D721Med (cell line): ENCODE results near the gene NAP1L1.

Experiments used
- DNase-seq: peaks from one replicate; pipeline ENCODE4 v3.0.0; 2011; ENCODE audit warnings: low spot score; ENCODE audit not compliant: insufficient read length
- FAIRE-seq: peaks from 2 replicates; lab custom pipeline; 2011; peaks lifted over from hg19 to GRCh38; lab: Jason Lieb, UNC
- TF ChIP-seq, protein P1 (sequence below): IDR thresholded peaks from 2 replicates; pipeline ENCODE4 v1.5.1; 2012; ENCODE audit warnings: mild to moderate bottlenecking, control low read depth; ENCODE audit not compliant: insufficient read depth; ENCODE audit errors: missing control alignments

The NAP1L1 gene

GRCh38 chr12:76117067-76117691 is 32.7 kb upstream of the NAP1L1 start:
- TF ChIP-seq, protein P1, sequence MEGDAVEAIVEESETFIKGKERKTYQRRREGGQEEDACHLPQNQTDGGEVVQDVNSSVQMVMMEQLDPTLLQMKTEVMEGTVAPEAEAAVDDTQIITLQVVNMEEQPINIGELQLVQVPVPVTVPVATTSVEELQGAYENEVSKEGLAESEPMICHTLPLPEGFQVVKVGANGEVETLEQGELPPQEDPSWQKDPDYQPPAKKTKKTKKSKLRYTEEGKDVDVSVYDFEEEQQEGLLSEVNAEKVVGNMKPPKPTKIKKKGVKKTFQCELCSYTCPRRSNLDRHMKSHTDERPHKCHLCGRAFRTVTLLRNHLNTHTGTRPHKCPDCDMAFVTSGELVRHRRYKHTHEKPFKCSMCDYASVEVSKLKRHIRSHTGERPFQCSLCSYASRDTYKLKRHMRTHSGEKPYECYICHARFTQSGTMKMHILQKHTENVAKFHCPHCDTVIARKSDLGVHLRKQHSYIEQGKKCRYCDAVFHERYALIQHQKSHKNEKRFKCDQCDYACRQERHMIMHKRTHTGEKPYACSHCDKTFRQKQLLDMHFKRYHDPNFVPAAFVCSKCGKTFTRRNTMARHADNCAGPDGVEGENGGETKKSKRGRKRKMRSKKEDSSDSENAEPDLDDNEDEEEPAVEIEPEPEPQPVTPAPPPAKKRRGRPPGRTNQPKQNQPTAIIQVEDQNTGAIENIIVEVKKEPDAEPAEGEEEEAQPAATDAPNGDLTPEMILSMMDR: no peak
- no peak for FAIRE-seq

GRCh38 chr12:76113800-76114757 is 29.6 kb upstream of the NAP1L1 start:
- TF ChIP-seq, protein P1: no peak
- DNase-seq: no peak
- FAIRE-seq: no peak

More at GRCh38 chr12:76117067-76117691, 32.7 kb upstream of the NAP1L1 start:
- no peak for DNase-seq

- DNase-seq (no peak), FAIRE-seq (no peak)
- TF ChIP-seq, protein P1: no peak
Measured at GRCh38 chr12:76111209-76111749, 26.8 kb upstream of the NAP1L1 start.

GRCh38 chr12:76109879-76110278 is 25.4 kb upstream of the NAP1L1 start:
- DNase-seq (no peak), FAIRE-seq (no peak)

GRCh38 chr12:76108356-76108755 is 23.9 kb upstream of the NAP1L1 start:
- DNase-seq: no peak
- FAIRE-seq: no peak
- TF ChIP-seq, protein P1: no peak

More at GRCh38 chr12:76109879-76110278, 25.4 kb upstream of the NAP1L1 start:
- TF ChIP-seq, protein P1: no peak

DNA sequence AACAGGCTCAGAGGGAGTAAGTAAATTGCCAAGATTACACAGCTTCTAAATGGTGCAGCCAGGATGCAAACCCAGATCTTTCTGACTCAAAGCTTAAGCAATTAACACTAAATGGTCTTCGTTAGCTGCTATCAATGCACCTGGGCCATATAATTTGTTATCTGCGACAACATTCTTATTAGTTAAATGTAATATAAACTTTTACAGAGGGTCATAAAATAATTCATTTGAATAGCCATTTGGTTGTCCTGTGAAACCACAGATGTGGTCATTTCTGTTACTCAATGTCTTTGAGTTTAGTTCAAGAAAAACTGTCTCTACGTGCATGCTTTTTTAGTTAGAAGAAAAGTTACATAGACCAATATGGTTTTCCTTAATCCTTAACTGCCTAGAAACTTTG is 22.1 kb upstream of the NAP1L1 start:
- TF ChIP-seq, protein P1: no peak
- DNase-seq (no peak), FAIRE-seq (no peak)
